ENCODE measurements around the gene MCFD2. TPM values are rescaled to one million over a fixed set of nuclear protein-coding genes. Genes with fewer than 3 reads are reported as not detected.

The MCFD2 gene
- total RNA-seq, 1 experiment from 2014 or later = 173 TPM

GRCh38 chr2:46862514-46862913 lies 53.1 kb downstream of the MCFD2 start:
- in situ Hi-C loops (cut with HindIII; ENCODE audit: low pct_unique_long_range_greater_than_20kb, low sequenced_read_pairs) = no loop called here
- DNase-seq (ENCODE audit: low read depth) = no peak

- in situ Hi-C loops (cut with HindIII; ENCODE audit: low pct_unique_long_range_greater_than_20kb, low sequenced_read_pairs) = no loop called here
- DNase-seq (ENCODE audit: low read depth) = no peak
Observed at GRCh38 chr2:46861916-46862315, 53.7 kb downstream of the MCFD2 start.

- DNase-seq (ENCODE audit: low read depth) = no peak
- in situ Hi-C loops (cut with HindIII; ENCODE audit: low pct_unique_long_range_greater_than_20kb, low sequenced_read_pairs) = no loop called here
Observed at GRCh38 chr2:46859482-46859881, 56.1 kb downstream of the MCFD2 start.

- DNase-seq (ENCODE audit: low read depth) = no peak
Observed at GRCh38 chr2:46858702-46859090, 56.9 kb downstream of the MCFD2 start.

GRCh38 chr2:46857871-46858701 lies 57.5 kb downstream of the MCFD2 start:
- in situ Hi-C loops (cut with HindIII; ENCODE audit: low pct_unique_long_range_greater_than_20kb, low sequenced_read_pairs) = no loop called here
- DNase-seq (ENCODE audit: low read depth) = no peak

More at GRCh38 chr2:46858702-46859090, 56.9 kb downstream of the MCFD2 start:
- in situ Hi-C loops (cut with HindIII; ENCODE audit: low pct_unique_long_range_greater_than_20kb, low sequenced_read_pairs) = no loop called here

- in situ Hi-C loops (cut with HindIII; ENCODE audit: low pct_unique_long_range_greater_than_20kb, low sequenced_read_pairs) = no loop called here
- DNase-seq (ENCODE audit: low read depth) = no peak
Observed at GRCh38 chr2:46856336-46856735, 59.3 kb downstream of the MCFD2 start.

GRCh38 chr2:46855805-46856204 lies 59.8 kb downstream of the MCFD2 start:
- in situ Hi-C loops (cut with HindIII; ENCODE audit: low pct_unique_long_range_greater_than_20kb, low sequenced_read_pairs) = no loop called here
- DNase-seq (ENCODE audit: low read depth) = no peak

GRCh38 chr2:46854260-46854659 lies 61.3 kb downstream of the MCFD2 start:
- no peak for DNase-seq (ENCODE audit: low read depth)
- in situ Hi-C loops (cut with HindIII; ENCODE audit: low pct_unique_long_range_greater_than_20kb, low sequenced_read_pairs) = no loop called here

GRCh38 chr2:46852598-46852997 lies 63.0 kb downstream of the MCFD2 start:
- peak; percentile 32 for DNase-seq (ENCODE audit: low read depth)
- in situ Hi-C loops (cut with HindIII; ENCODE audit: low pct_unique_long_range_greater_than_20kb, low sequenced_read_pairs) = no loop called here

GRCh38 chr2:46852124-46852523 lies 63.5 kb downstream of the MCFD2 start:
- DNase-seq (ENCODE audit: low read depth) = no peak
- in situ Hi-C loops (cut with HindIII; ENCODE audit: low pct_unique_long_range_greater_than_20kb, low sequenced_read_pairs) = no loop called here

Other genes with a start within 250 kb of the MCFD2 start
- gene SOCS5, start 216.5 kb downstream of the MCFD2 start, total RNA-seq (2014; rRNA removed; shearing (Covaris generic); ENCODE audit: low replicate concordance) = 13.2 and 15.9 TPM in 2 replicates
- 20.3 and 22.3 TPM in 2 replicates for gene TTC7A, start 25.4 kb upstream of the MCFD2 start, total RNA-seq (2014; rRNA removed; shearing (Covaris generic); ENCODE audit: low replicate concordance)
- gene STPG4, start 239.5 kb upstream of the MCFD2 start, total RNA-seq (2014; rRNA removed; shearing (Covaris generic); ENCODE audit: low replicate concordance) = 0.37 and 3.2 TPM in 2 replicates